Subcutaneous abdominal adipose tissue (tissue), 5 donors: ENCODE results near the gene ZFP36.
A peak's percentile ranks its signal among the peaks of the same experiment; 100 is the strongest.

Experiments
- H3K27ac ChIP-seq: one replicate; pipeline ENCODE4 v1.7.0; 2013; ENCODE audit warnings: low read depth, mild to moderate bottlenecking, inconsistent platforms, low read length, moderate library complexity
- H3K27me3 ChIP-seq, 5 donors: one replicate each; pipeline ENCODE4 v1.7.0; 2013; ENCODE audit warnings: low read length in 5 of 5, inconsistent platforms in 1 of 5; ENCODE audit not compliant: control insufficient read depth in 5 of 5, insufficient read depth in 4 of 5
- H3K36me3 ChIP-seq, 5 donors: one replicate each; pipeline ENCODE4 v1.7.0; 2013; ENCODE audit warnings: low read length in 5 of 5; ENCODE audit not compliant: control insufficient read depth in 5 of 5, insufficient read depth in 5 of 5
- H3K4me1 ChIP-seq, 5 donors: one replicate each; pipeline ENCODE4 v1.7.0; 2013; ENCODE audit warnings: low read length in 5 of 5, mild to moderate bottlenecking in 3 of 5, moderate library complexity in 1 of 5; ENCODE audit not compliant: control insufficient read depth in 5 of 5, insufficient read depth in 5 of 5
- H3K4me3 ChIP-seq, 5 donors: one replicate each; pipeline ENCODE4 v1.7.0; 2013; ENCODE audit warnings: low read length in 5 of 5, low read depth in 1 of 5
- H3K9ac ChIP-seq, 5 donors: one replicate each; pipeline ENCODE4 v1.7.0; 2013; ENCODE audit warnings: low read length in 5 of 5, mild to moderate bottlenecking in 4 of 5, moderate library complexity in 3 of 5
- H3K9me3 ChIP-seq, 5 donors: one replicate each; pipeline ENCODE4 v1.7.0; 2013; ENCODE audit warnings: low read length in 5 of 5; ENCODE audit not compliant: control insufficient read depth in 5 of 5
- donor health status: healthy.
- donor health status: healthy.
- donor health status: healthy.
- donor health status: healthy.
- donor health status: healthy.

Gene ZFP36

GRCh38 chr19:39405261-39405957 lies 1.2 kb upstream of the ZFP36 start:
- Histone ChIP-seq H3K27me3 (no peaks in the 10 kb centered on the region), H3K4me3 (peak overlapping the region; percentile 71 to 100 (median 86)), H3K27ac (peak overlapping the region; percentile 99), H3K36me3 (peaks cover 0 to 22% (median 20%) of the 10 kb centered on the region in 5 donors), H3K9me3 (no peaks in the 10 kb centered on the region), H3K9ac (peak overlapping the region; percentile 44 to 98 (median 89)), H3K4me1 (peaks cover 13 to 59% (median 44%) of the 10 kb centered on the region in 5 donors)

- peak overlapping the region; percentile 84 to 98 (median 89) for H3K9ac ChIP-seq
- no peaks in the 10 kb centered on the region for H3K27me3 ChIP-seq
- H3K4me3 ChIP-seq: peak overlapping the region; percentile 71 to 100 (median 86)
- no peaks in the 10 kb centered on the region for H3K9me3 ChIP-seq
- H3K4me1 ChIP-seq: peaks cover 19 to 59% (median 47%) of the 10 kb centered on the region in 5 donors
- peaks cover 0 to 22% (median 20%) of the 10 kb centered on the region in 5 donors for H3K36me3 ChIP-seq
- peak overlapping the region; percentile 99 for H3K27ac ChIP-seq
Observed at GRCh38 chr19:39405958-39406655, 540 bp upstream of the ZFP36 start.

DNA sequence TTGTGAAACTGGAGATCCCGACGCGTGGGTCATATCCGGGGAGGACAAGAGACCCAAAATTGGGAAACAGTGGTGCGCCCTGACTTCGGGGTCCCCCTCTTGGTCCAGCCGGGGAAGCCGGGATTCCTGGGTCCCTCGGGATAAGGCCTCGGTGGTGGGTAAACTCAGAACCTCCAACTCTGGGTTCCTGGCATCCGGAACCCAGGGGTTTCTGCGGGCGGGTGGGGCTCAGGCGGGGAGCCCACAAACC lies 688 bp downstream of the ZFP36 start:
- Histone ChIP-seq H3K9me3 (no peaks in the 10 kb centered on the region), H3K4me3 (peak overlapping the region; percentile 98 to 100 (median 99)), H3K36me3 (peaks cover 0 to 22% (median 20%) of the 10 kb centered on the region in 5 donors), H3K4me1 (peaks cover 19 to 51% (median 39%) of the 10 kb centered on the region in 5 donors), H3K27me3 (peaks cover 0 to 4% (median 0%) of the 10 kb centered on the region in 5 donors), H3K27ac (peak overlapping the region; percentile 99), H3K9ac (peak overlapping the region; percentile 93 to 100 (median 100))

DNA sequence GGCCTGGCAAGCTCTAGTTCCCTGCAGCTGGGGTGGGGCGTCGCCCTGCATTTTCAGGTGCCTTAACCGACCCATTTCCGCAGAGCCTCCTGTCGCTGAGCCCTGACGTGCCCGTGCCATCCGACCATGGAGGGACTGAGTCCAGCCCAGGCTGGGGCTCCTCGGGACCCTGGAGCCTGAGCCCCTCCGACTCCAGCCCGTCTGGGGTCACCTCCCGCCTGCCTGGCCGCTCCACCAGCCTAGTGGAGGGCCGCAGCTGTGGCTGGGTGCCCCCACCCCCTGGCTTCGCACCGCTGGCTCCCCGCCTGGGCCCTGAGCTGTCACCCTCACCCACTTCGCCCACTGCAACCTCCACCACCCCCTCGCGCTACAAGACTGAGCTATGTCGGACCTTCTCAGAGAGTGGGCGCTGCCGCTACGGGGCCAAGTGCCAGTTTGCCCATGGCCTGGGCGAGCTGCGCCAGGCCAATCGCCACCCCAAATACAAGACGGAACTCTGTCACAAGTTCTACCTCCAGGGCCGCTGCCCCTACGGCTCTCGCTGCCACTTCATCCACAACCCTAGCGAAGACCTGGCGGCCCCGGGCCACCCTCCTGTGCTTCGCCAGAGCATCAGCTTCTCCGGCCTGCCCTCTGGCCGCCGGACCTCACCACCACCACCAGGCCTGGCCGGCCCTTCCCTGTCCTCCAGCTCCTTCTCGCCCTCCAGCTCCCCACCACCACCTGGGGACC lies 1.2 kb downstream of the ZFP36 start:
- Histone ChIP-seq H3K27ac (peak overlapping the region; percentile 99), H3K9ac (peak overlapping the region; percentile 93 to 100 (median 100)), H3K4me1 (peaks cover 17 to 50% (median 38%) of the 10 kb centered on the region in 5 donors), H3K36me3 (peaks cover 0 to 22% (median 20%) of the 10 kb centered on the region in 5 donors), H3K9me3 (no peaks in the 10 kb centered on the region), H3K27me3 (peaks cover 0 to 4% (median 0%) of the 10 kb centered on the region in 5 donors), H3K4me3 (peak overlapping the region; percentile 98 to 100 (median 99))

DNA sequence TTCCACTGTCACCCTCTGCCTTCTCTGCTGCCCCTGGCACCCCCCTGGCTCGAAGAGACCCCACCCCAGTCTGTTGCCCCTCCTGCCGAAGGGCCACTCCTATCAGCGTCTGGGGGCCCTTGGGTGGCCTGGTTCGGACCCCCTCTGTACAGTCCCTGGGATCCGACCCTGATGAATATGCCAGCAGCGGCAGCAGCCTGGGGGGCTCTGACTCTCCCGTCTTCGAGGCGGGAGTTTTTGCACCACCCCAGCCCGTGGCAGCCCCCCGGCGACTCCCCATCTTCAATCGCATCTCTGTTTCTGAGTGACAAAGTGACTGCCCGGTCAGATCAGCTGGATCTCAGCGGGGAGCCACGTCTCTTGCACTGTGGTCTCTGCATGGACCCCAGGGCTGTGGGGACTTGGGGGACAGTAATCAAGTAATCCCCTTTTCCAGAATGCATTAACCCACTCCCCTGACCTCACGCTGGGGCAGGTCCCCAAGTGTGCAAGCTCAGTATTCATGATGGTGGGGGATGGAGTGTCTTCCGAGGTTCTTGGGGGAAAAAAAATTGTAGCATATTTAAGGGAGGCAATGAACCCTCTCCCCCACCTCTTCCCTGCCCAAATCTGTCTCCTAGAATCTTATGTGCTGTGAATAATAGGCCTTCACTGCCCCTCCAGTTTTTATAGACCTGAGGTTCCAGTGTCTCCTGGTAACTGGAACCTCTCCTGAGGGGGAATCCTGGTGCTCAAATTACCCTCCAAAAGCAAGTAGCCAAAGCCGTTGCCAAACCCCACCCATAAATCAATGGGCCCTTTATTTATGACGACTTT lies 2.0 kb downstream of the ZFP36 start:
- Histone ChIP-seq H3K9me3 (no peaks in the 10 kb centered on the region), H3K4me3 (peak overlapping the region; percentile 98 to 100 (median 99)), H3K9ac (peak overlapping the region; percentile 93 to 100 (median 100)), H3K27me3 (peaks cover 0 to 4% (median 0%) of the 10 kb centered on the region in 5 donors), H3K36me3 (peaks cover 0 to 22% (median 20%) of the 10 kb centered on the region in 5 donors), H3K27ac (peak overlapping the region; percentile 99), H3K4me1 (peaks cover 14 to 50% (median 38%) of the 10 kb centered on the region in 5 donors)

DNA sequence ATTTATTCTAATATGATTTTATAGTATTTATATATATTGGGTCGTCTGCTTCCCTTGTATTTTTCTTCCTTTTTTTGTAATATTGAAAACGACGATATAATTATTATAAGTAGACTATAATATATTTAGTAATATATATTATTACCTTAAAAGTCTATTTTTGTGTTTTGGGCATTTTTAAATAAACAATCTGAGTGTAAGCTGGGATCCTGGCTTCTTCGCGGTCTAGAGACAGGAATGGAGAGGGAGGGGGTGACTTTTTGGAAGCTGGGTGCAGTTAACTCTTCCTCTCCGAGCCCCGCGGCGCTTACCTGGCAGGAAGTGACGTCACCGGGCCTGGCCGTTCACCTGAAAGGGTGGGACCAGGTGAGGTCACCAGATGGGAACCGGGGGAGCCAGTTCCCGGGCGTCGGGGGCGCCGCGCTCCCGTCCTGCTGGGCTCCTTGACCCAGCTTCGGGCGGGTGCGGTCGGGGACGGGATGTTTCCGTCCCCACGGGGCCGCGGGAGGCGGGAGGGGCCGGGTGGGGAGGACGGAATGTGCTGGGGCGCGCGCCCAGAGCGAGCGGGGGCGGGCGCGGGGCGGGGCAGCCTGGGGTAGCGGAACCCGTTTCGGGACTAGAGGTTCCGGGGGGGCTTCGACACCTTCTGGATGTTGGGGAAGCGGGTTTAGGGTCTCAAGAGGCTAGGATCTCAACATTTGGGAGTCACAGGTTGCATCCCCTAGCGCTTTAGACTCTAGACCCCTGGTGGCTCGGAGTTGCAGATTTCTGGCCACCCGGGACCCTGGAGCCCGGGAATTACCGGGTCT lies 2.8 kb downstream of the ZFP36 start:
- H3K27me3 ChIP-seq: peaks cover 0 to 4% (median 0%) of the 10 kb centered on the region in 5 donors
- peak overlapping the region; percentile 99 for H3K27ac ChIP-seq
- H3K9me3 ChIP-seq: no peaks in the 10 kb centered on the region
- peaks cover 0 to 22% (median 20%) of the 10 kb centered on the region in 5 donors for H3K36me3 ChIP-seq
- H3K4me1 ChIP-seq: peaks cover 20 to 53% (median 42%) of the 10 kb centered on the region in 5 donors
- H3K4me3 ChIP-seq: peak overlapping the region; percentile 98 to 100 (median 99)
- peak overlapping the region; percentile 93 to 100 (median 100) for H3K9ac ChIP-seq

DNA sequence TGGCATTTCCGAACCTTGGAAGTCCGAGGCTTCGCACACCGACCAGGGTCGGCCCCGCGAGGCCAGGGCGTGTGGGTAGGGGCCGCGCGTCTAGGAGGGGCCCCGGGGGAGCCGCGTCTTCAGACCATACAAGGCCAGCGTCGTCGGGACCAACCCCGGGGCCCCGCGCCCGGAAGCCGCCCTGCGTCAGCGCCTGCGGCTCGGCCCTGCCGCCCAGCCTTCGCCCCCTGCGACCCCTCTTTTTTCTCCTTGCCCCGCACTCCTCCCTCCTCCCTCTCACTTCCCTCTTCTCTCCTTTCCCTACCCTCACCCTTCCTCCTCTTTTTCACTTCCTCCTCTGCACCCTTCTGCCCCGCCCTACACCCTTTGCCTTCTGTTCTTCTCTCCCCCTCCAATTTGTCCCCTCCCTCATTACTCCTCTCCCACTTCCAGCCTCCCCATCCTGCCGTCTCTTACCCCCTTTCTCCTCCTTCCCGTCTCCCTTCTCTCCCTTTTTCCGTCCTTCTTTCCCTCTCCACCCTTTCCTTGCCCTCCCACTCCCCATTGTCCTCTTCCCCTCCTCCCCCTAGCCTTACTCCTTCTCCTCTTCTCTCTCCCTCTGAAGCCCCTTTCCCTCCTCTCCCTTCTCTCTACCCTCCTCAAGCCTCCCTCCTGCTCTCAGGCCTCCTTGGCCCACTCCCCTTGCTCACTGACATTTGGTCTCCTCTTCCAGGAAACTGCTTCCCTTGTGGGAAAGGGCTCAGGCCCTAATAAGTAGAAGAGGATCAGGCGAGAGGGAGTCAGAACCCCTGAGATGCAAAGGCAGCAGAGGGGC lies 3.6 kb downstream of the ZFP36 start:
- peaks cover 0 to 22% (median 20%) of the 10 kb centered on the region in 5 donors for H3K36me3 ChIP-seq
- peaks cover 0 to 4% (median 0%) of the 10 kb centered on the region in 5 donors for H3K27me3 ChIP-seq
- H3K4me1 ChIP-seq: peaks cover 22 to 53% (median 46%) of the 10 kb centered on the region in 5 donors
- H3K9me3 ChIP-seq: no peaks in the 10 kb centered on the region
- H3K9ac ChIP-seq: peak overlapping the region; percentile 12 to 66 (median 49)
- peak overlapping the region; percentile 99 for H3K27ac ChIP-seq
- H3K4me3 ChIP-seq: peak overlapping the region; percentile 65 to 100 (median 99)

- Histone ChIP-seq H3K27ac (peak overlapping the region; percentile 99), H3K9me3 (no peaks in the 10 kb centered on the region), H3K9ac (peak overlapping the region; percentile 12 to 66 (median 49)), H3K4me3 (peak overlapping the region; percentile 65 to 100 (median 99)), H3K36me3 (peaks cover 0 to 24% (median 20%) of the 10 kb centered on the region in 5 donors), H3K4me1 (peaks cover 22 to 53% (median 46%) of the 10 kb centered on the region in 5 donors), H3K27me3 (peaks cover 0 to 4% (median 0%) of the 10 kb centered on the region in 5 donors)
Observed at GRCh38 chr19:39410831-39411080, 4.1 kb downstream of the ZFP36 start.
